Stimulated activated CD8-positive, alpha-beta memory T cell treated with anti-CD3 and anti-CD28 coated beads, Interleukin-4, amount 100 ng/mL, for 4 hours (primary cell): Measurements from ENCODE around the gene PACC1.

Experiments
- DNase-seq, 2 donors: peaks; one replicate each; pipeline ENCODE4 v3.0.0-alpha.2; 2020; ENCODE audit warnings: low read depth in 2 of 2, low spot score in 1 of 2

Gene PACC1

GRCh38 chr1:212438831-212439237 lies 24.1 kb upstream of the PACC1 start:
- no peak for DNase-seq

DNA sequence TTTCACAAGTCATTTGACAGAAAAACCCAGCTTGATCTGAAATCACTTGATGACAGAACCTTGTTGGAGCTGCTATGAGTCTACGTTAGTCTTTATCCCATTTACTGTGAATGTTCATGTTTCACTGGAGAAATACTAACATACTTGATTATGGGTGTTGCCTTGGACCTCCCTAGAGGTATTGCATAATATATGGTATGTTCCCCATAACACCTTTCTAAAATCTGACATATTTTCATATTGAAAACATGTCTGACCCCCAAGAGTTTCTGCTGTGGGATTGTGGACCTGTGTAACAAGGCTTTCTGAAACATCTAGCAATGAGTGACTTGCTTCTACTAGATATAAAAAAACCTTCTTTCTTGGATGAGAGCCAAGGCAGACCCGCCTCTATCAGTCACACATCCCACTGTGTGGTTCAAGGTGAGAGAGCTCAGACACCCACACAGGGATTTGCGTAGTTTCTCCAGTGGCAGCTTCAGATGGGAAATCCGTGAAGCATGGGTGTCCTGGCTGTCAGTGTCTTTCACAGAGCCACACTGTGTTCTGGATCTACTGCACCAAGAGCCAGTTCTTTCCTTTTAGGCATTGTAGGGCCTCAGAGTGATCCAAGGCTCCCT lies 22.6 kb upstream of the PACC1 start:
- no peak for DNase-seq

- no peak for DNase-seq
Observed at GRCh38 chr1:212434992-212435391, 20.3 kb upstream of the PACC1 start.

- DNase-seq, result no peak
Observed at GRCh38 chr1:212433577-212434462, 19.1 kb upstream of the PACC1 start.

- DNase-seq, result peak in 1 of 2 donors; percentile 50
Observed at GRCh38 chr1:212432661-212433576, 18.2 kb upstream of the PACC1 start, which contains the start of gene NENF. Gene NENF, plus strand, starts transcription at chr1:212432920. Its CDS starts 24 bp downstream, at chr1:212432944.

GRCh38 chr1:212432272-212432660 lies 17.6 kb upstream of the PACC1 start:
- no peak for DNase-seq

- no peak for DNase-seq
Observed at GRCh38 chr1:212431644-212432043, 17.0 kb upstream of the PACC1 start.

- DNase-seq, result no peak
Observed at GRCh38 chr1:212430955-212431394, 16.3 kb upstream of the PACC1 start.

- no peak for DNase-seq
Observed at GRCh38 chr1:212430416-212430815, 15.7 kb upstream of the PACC1 start.

DNA sequence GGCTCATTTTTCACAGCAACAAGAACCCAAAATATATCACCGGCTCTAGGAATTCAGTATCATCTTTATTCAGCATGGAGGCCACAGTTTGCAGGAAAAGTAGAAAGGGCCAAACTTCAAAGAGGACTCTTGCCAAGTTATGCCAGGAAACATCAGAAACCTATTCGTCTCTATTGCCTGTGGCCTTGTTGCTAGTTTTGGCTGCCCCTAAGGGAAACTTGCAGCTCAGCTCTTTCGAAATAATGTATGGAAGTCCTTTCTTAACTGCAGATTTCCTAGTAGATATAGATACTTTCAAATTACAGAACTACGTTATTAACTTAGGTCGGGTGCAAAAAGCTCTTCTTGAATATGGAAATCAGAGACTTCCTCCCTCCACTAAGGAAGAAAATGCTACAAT lies 13.8 kb upstream of the PACC1 start:
- no peak for DNase-seq

- no peak for DNase-seq
Observed at GRCh38 chr1:212423879-212424278, 9.2 kb upstream of the PACC1 start.

DNA sequence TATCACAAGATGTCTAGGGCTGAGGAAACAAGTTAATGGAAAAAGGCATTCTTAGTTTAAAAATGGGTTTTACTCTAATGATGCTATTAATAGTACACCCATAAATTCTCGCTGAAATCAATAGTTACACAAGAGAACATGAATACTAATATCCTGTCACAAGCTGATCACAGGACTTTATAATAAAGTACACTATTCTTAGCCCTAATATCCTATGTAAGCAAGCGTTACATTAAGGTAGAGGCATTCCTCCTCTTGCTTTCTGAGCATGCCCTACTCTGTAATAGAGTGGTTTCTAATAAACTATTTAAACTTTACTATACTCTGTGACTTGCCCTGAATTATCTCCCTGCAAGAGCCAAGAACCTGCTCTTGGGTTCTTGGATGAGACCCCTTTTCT lies 6.5 kb upstream of the PACC1 start:
- DNase-seq, result no peak

DNA sequence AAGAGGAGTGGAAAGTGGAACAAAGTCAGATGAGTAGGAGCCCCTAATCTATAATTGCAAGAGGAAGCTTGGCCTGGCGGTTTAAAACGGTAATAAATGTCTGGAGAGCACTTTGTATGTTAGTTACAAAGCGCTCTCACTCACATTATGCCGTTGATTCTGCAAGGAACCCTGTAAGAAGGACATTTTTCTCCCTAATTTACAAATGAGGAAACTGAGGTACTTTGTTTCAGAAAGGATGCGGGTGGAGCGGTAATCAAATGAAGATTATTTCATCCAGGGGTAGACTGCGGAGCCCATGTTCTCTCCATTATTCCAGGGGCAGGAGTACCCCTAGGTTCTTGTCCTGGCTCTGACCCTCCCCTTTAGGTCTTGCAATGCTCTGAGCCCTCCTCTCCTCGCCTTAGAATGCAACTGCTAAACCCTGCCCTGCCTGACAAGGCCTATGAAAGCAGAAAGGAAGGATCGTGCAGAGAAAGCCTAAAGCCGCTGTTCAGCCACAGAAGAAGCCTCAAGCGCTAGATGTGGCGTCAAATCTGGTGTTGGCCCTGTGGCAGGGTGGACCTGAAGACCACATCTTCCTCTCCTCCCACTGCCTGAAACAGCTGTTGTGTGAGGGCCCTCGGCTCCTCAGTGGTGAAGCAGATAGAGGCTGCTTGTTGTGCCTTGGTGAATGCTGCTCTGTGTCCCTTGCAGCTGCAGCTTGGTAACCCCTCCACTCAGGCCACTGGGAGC lies 588 bp upstream of the PACC1 start:
- DNase-seq, result no peak

DNA sequence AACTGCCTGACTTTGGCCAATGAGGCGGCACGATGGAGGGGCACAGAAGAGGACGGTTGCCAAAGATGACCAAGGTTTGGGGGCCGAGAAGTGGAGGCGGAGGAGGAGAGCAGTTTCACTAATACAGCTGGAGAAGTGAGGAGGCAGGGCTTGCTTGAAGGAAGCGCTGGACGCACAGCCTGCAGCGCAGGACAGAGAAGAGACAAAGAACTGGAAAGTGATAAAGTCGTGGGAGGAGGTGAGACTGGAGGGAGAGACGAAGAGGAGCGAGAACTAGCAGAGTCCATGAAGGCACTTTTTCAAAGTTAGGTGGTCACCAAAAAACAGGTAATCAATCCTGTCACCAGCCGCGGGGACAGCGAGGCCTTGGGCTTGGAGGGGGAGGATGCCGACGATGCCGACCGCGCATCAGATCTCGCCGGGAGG lies 771 bp downstream of the PACC1 start:
- no peak for DNase-seq

DNA sequence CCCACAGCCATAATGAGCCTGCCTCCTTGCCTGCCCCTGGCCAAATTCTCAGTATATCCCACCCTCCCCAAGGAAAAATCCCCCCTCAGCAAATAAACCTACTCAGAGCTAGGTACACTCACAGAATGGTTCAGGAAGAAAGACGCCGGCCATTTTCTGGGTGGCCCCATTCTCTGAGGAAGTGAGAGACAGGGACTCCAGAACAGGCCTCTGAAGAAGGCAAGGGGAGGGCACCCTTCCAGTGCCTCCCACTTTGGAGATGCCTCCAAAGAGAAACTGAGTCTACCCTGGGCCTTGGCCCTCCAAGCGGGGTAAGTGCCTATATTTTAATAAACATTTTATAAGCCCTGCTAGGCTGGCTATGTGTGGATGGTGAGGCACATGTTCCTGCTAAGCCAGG lies 2.3 kb downstream of the PACC1 start:
- no peak for DNase-seq

DNA sequence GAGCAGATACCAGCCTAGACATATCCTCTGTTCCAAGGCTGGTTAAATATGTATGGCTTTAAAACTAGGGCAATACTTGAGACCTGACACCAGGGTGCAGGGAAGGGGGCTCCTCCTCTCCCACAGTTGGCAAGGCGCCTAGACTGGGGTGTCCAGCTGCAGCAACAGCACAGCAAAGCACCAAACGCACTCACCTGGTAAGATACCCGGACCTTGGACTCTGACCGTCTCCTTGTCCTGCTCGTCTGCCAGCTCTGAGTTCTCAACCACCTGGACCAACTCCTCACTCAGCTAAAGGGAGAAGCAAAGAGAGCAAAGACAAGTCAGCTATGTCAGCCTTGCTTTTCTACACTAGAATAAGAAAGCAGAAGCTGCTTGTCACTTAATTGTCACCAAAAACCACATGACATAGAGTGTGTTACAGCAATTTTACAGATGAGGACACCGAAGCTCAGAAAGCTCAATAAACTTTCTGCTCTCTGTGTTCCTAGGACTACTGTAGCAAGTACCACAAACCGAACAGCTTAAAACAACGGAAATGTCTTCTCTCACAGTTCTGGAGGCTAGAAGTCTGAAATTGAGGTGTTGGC lies 4.4 kb downstream of the PACC1 start:
- DNase-seq, result no peak

DNA sequence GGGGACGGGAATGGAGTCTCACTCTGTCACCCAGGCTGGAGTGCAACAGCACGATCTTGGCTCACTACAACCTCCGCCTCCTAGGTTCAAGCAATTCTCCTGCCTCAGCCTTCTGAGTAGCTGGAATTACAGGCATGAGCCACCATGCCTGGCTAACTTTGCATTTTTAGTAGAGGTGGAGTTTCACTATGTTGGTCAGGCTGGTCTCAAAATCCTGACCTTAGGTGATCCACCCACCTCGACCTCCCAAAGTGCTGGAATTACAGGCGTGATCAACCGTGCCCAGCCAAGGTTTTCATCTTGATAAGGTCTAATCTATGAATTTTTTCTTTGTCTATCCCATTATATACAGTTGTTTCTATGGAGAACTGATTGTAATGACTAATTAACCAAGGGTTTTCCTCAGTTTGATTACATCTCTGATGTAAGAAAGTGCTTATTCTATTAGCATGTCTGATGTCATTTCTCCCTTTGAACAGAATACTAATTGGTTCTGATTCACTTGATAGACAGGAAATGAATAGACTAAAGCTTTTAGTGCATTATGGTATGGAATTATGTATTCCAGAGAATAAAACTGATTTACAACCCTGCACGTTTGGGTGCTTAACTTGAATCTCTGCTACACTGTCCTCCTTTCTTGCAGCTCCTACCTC lies 11.9 kb downstream of the PACC1 start:
- no peak for DNase-seq

DNA sequence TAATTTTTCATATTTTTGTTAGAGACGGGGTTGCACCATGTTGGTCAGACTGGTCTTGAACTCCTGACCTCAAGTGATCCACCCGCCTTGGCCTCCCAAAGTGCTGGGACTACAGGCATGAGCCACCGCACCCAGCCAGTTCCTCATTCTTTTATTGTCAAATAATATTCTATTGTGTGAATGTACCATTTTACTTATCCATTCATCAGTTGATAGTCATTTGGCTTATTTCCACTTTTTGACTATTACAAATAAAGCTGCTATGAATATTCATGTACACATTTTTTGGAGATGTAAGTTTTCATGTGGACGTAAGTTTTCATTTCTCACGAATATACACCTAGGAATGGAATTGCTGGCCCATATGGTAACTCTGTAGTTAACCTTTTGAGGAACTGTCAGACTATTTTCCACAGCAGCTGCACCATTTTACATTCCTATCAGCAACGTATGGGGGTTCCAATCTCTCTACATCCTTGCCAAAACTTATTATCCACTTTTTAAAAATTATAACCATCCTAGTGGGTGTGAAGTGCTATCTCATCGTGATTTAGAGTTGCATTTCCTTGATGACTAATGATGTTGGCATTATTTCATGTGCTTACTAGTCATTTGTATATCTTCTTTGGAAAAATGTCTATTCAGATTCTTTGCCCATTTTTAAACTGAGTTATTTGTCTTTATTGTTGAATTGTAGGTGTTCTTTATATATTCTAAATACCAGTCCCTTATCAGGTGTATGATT lies 12.7 kb downstream of the PACC1 start:
- DNase-seq, result no peak

DNA sequence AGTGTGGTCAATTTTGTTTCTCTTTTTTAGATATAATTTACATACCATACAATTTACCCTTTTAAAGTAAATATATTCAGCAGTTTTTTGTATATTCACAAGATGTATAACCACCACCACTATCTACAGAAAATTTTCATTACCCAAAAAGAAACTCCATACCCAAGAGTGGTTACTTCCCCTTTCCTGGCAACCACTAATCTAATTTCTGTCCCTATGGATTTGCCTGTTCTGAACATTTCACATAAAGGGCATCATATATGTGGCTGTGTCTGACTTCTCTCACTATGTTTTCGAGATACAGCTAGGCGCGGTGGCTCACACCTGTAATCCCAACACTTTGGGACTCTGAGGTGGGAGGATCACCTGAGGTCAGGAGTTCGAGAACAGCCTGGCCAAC lies 13.6 kb downstream of the PACC1 start:
- no peak for DNase-seq
